MCF 10A (cell line): ENCODE data around the gene HAPLN2. TPM values are rescaled to one million over a fixed set of nuclear protein-coding genes. Genes with fewer than 3 reads are reported as not detected.

ENCODE experiments used
- BruUV-seq: library from RNA; stranded (reverse); fragments of 400-500 nt; replicated peaks from 2 replicates; lab custom pipeline; 2021; lab: Mats Ljungman, UMichigan
- CTCF ChIA-PET: fragments of 300-600 bp; sonication (Branson Sonifier 250); formaldehyde crosslinking; extraction: SDS; loops from one replicate; lab custom pipeline; 2021; ENCODE audit warnings: antibody characterized with exemption, inconsistent platforms; lab: Yijun Ruan, JAX
- POLR2A ChIA-PET: fragments of 300-600, 350-650 bp; sonication (Branson Sonifier 250); formaldehyde crosslinking; extraction: SDS; loops from one replicate; lab custom pipeline; 2020; ENCODE audit warnings: antibody characterized with exemption, inconsistent platforms; lab: Yijun Ruan, JAX
- DNase-seq: peaks from one replicate; pipeline ENCODE4 v3.0.0-alpha.2; 2018; ENCODE audit not compliant: unreplicated experiment
- H3K27ac Mint-ChIP-seq: one replicate; pipeline ENCODE4 v1.8.0; 2022; ENCODE audit warnings: mild to moderate bottlenecking, low read depth, mixed read lengths; ENCODE audit not compliant: unreplicated experiment
- H3K27me3 Mint-ChIP-seq: one replicate; pipeline ENCODE4 v1.8.0; 2022; ENCODE audit warnings: mixed read lengths; ENCODE audit not compliant: insufficient read depth, unreplicated experiment
- H3K36me3 Mint-ChIP-seq: one replicate; pipeline ENCODE4 v1.8.0; 2022; ENCODE audit warnings: mild to moderate bottlenecking, moderate library complexity, mixed read lengths; ENCODE audit not compliant: insufficient read depth, unreplicated experiment
- H3K4me1 Mint-ChIP-seq: one replicate; pipeline ENCODE4 v1.8.0; 2022; ENCODE audit warnings: mixed read lengths; ENCODE audit not compliant: insufficient read depth, unreplicated experiment
- H3K4me3 Mint-ChIP-seq: one replicate; pipeline ENCODE4 v1.8.0; 2022; ENCODE audit warnings: mild to moderate bottlenecking, moderate library complexity, mixed read lengths; ENCODE audit not compliant: unreplicated experiment
- H3K9me3 Mint-ChIP-seq: one replicate; pipeline ENCODE4 v1.8.0; 2022; ENCODE audit warnings: mixed read lengths; ENCODE audit not compliant: unreplicated experiment
- CTCF ChIP-seq: fragments of 200-600 bp; IDR thresholded peaks from one replicate; pipeline ENCODE4 v1.8.0; 2022; ENCODE audit warnings: antibody characterized with exemption, mild to moderate bottlenecking; ENCODE audit not compliant: unreplicated experiment
- intact Hi-C: fragments of 100-400 bp; cut with micrococcal nuclease; formaldehyde crosslinking; loops from 2 replicates; pipeline ENCODE4 v1.14.1; 2022
- total RNA-seq: library from RNA; stranded (reverse); gene quantifications from 2 replicates; pipeline ENCODE4 v1.2.3, GENCODE V29; 2022

The HAPLN2 gene
- total RNA-seq, 1 experiment from 2014 or later, result not detected

- H3K27me3 Mint-ChIP-seq, result no peaks in the 10 kb centered on the region
- DNase-seq, result no peak
- H3K4me1 Mint-ChIP-seq, result peaks cover 13% of the 10 kb centered on the region
- no TSS peak for BruUV-seq
- ChIA-PET POLR2A (interaction anchor here (0.7 to 6.1 kb wide), 24 partner anchors 10 to 308 kb away, joined by 3 to 134 read pairs (median 6); partner anchors contain the start of genes GPATCH4, ISG20L2, MEF2D and METTL25B), CTCF (interaction anchor here (0.6 to 2.6 kb wide), 23 partner anchors 9 to 286 kb away, joined by 3 to 20 read pairs (median 5); partner anchors contain the start of genes GPATCH4 and IQGAP3)
- no peaks in the 10 kb centered on the region for H3K9me3 Mint-ChIP-seq
- intact Hi-C loops, result no loop called here
- peaks cover 29% of the 10 kb centered on the region for H3K36me3 Mint-ChIP-seq
- H3K4me3 Mint-ChIP-seq, result peak overlapping the region; percentile 77
- peak overlapping the region; percentile 65 for H3K27ac Mint-ChIP-seq
- no peak for TF ChIP-seq CTCF
Observed at GRCh38 chr1:156591181-156591431, 28.1 kb upstream of the HAPLN2 start.

- CTCF ChIA-PET, result interaction anchor here (0.6 to 2.6 kb wide), 24 partner anchors 8 to 286 kb away, joined by 3 to 20 read pairs (median 5); partner anchors contain the start of gene IQGAP3
- H3K4me1 Mint-ChIP-seq, result peaks cover 13% of the 10 kb centered on the region
- TF ChIP-seq CTCF, result no peak
- H3K27me3 Mint-ChIP-seq, result no peaks in the 10 kb centered on the region
- no peaks in the 10 kb centered on the region for H3K9me3 Mint-ChIP-seq
- peak within 1 kb of the TSS; percentile 77 for H3K4me3 Mint-ChIP-seq
- H3K36me3 Mint-ChIP-seq, result peaks cover 33% of the 10 kb centered on the region
- BruUV-seq, result TSS peak; percentile 51
- POLR2A ChIA-PET, result interaction anchor here (0.6 to 6.1 kb wide), 31 partner anchors 10 to 309 kb away, joined by 3 to 134 read pairs (median 5); partner anchors contain the start of genes GPATCH4, ISG20L2, MEF2D and METTL25B
- intact Hi-C loops, result no loop called here
- peak; percentile 77 for DNase-seq
- peak within 1 kb of the TSS; percentile 65 for H3K27ac Mint-ChIP-seq
Observed at GRCh38 chr1:156591432-156592157, 27.6 kb upstream of the HAPLN2 start, which contains the start of gene NAXE. Gene NAXE, plus strand, starts transcription at chr1:156591776. Its CDS starts 29 bp downstream, at chr1:156591805.

- BruUV-seq, result no TSS peak
- TF ChIP-seq CTCF, result no peak
- peak; percentile 27 for DNase-seq
- intact Hi-C loops, result no loop called here
- peak overlapping the region; percentile 65 for H3K27ac Mint-ChIP-seq
- no peaks in the 10 kb centered on the region for H3K27me3 Mint-ChIP-seq
- ChIA-PET CTCF (interaction anchor here (0.5 to 2.6 kb wide), 20 partner anchors 7 to 610 kb away, joined by 3 to 20 read pairs (median 5); no protein-coding TSS in a partner anchor), POLR2A (interaction anchor here (0.6 to 6.1 kb wide), 26 partner anchors 11 to 310 kb away, joined by 3 to 134 read pairs (median 6); partner anchors contain the start of genes GPATCH4, ISG20L2, MEF2D and METTL25B)
- H3K4me3 Mint-ChIP-seq, result peak overlapping the region; percentile 77
- H3K36me3 Mint-ChIP-seq, result peaks cover 40% of the 10 kb centered on the region
- H3K4me1 Mint-ChIP-seq, result peaks cover 13% of the 10 kb centered on the region
- no peaks in the 10 kb centered on the region for H3K9me3 Mint-ChIP-seq
Observed at GRCh38 chr1:156592158-156592909, 26.9 kb upstream of the HAPLN2 start.
